GM12873 (cell line): Measurements from ENCODE around the gene PLB1.

Source experiments
- CTCF ChIP-seq: IDR thresholded peaks from 2 replicates; pipeline ENCODE4 v1.5.1; 2012; ENCODE audit warnings: low read depth, mild to moderate bottlenecking, moderate library complexity, low read length, control low read depth; ENCODE audit not compliant: insufficient read depth; ENCODE audit errors: missing control alignments

PLB1 gene

GRCh38 chr2:28538652-28539051 is 42.8 kb downstream of the PLB1 start:
- TF ChIP-seq CTCF = no peak

- no peak for TF ChIP-seq CTCF
These were observed 43.3 kb downstream of the PLB1 start for GRCh38 chr2:28539118-28539541.

DNA sequence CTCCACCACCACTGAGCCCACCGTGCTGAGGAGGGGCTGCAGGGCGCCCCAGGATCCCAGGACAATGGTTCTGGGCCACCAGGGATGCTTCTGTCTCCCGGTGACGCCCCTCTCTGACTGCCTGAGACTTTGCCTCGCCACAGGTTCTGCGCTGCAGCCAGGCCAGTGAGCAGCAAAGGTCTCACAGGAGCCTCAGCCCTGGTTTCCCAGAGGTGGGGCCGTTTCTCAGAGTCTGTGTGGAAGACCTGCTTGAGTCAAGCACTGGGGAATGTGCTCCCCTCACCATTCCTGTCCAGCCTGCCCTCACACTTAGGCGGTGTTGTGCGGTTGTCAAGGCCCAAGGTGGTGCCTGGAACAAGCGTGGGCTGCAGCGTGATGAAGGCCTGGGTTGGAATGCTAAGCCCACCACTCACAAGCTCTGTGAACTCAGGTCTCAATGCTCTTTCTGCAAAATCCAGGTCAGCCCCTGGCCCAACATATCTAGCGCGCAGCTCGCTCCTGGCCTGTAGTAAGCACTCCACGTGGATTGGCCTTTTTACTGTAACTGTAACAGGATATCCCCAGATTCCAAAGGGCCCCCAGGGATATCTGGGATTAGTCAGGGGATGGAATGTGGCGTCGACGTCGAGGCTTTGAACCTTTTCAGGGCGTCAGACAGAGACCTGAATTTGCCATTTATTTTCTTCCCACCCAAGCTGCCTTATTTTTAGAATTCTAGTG is 47.6 kb downstream of the PLB1 start:
- no peak for TF ChIP-seq CTCF

DNA sequence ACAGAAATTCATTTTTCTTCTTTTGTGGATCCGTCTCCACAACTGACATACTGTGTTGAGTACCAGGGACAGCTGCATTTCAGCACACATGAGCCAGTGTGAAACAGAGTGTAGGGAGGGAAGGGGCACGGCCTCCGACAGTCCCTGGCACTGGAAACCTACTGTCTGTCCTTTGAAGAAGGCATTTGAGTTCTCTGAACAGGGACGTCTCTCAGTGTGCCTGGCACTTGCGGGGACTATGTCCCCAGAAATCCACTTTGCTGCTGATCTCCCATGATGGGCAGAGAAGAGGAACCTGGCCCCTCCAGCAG is 48.1 kb downstream of the PLB1 start:
- TF ChIP-seq CTCF = no peak

DNA sequence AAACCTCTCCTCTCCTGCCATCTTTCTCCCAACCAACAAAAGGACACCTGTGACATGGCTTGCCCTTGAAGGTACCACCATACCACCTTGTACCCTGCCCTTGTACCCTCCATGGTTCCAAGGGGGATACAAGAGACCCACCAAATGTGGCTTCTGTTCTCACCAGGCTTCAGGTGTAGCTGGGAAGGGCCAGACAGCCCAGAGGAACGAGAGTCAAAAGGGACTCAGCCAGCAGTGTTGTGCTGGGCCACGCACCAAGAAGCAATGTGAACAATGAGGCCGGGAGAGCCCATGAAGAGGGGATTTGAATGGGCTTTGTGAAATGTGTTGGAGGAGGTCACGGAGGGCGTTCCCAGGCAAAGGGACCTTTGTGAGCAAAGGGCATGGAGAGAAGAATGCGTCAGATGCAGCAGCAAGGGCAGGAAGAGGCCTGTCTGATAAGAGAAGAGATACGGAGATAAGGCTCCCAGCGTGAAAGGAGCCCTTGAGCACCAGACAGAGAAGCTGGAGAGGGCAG is 48.6 kb downstream of the PLB1 start:
- TF ChIP-seq CTCF = no peak

- TF ChIP-seq CTCF = no peak
These were observed 49.2 kb downstream of the PLB1 start for GRCh38 chr2:28544922-28545589.

GRCh38 chr2:28545590-28546200 is 49.8 kb downstream of the PLB1 start:
- no peak for TF ChIP-seq CTCF
